Measurements from ENCODE around the gene CCDC186.

DNA sequence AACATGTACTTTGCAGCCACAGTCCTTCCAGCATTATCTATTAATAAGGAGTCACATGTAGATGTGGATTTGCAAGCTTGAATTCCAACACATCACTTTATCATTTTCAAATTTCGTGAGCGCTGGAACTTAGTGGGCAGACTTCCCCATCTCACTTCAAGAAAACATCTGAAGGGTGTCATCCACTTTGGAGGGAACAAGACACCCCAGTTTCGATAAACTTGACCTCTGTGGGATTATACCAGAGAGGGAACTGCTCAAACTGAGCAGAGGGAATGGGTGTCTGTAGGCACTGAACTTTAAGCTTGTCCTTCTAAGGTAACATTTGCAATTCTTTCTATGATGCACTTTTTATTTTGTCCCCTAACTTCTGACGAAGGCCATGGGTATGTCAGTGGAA, 102.8 kb downstream of the CCDC186 start:
- TF ChIP-seq POLR2A (IDR thresholded peaks at IDR 0.05; ENCODE audit: low read depth, low read length) (no peak), POLR2AphosphoS5 (IDR thresholded peaks at IDR 0.05; ENCODE audit: low read depth, low read length) (no peak), TAF1 (IDR thresholded peaks at IDR 0.05; ENCODE audit: borderline replicate concordance, low read depth, low read length) (no peak)

All from GM12892 (cell line).